Fibroblast of lung (primary cell): ENCODE data around the gene SEC14L1.

Source experiments
- CTCF ChIP-seq, 2 donors: IDR thresholded peaks in 1 of 2; conservative IDR thresholded peaks in 1 of 2; 1 replicate in 1 of 2; 2 replicates in 1 of 2; pipeline ENCODE4 v1.5.1; 2011 to 2012; ENCODE audit warnings: low read length in 2 of 2, control low read depth in 1 of 2, inconsistent platforms in 1 of 2, low read depth in 1 of 2, mild to moderate bottlenecking in 1 of 2
- EZH2 ChIP-seq: IDR thresholded peaks from 2 replicates; pipeline ENCODE4 v1.5.1; 2012; ENCODE audit warnings: low read length, control low read depth, mild to moderate bottlenecking; ENCODE audit errors: missing control alignments

GRCh38 chr17:77129568-77130301 is 11.0 kb upstream of the SEC14L1 start:
- no peak for TF ChIP-seq CTCF (conservative IDR thresholded peaks at IDR 0.05 in 1 of 2, IDR thresholded peaks at IDR 0.05 in 1 of 2; ENCODE audit: low read depth in 1 of 2, low read length in 2 of 2)
- TF ChIP-seq EZH2: no peak
